VCaP (cell line): ENCODE results near the gene SYNM.

Source experiments
- H3K27ac ChIP-seq: fragments of 450-650 bp; 2 replicates; pipeline ENCODE4 v1.5.1; 2017
- CTCF ChIP-seq: fragments of 450-650 bp; conservative IDR thresholded peaks from 2 replicates; pipeline ENCODE4 v1.5.1; 2017; ENCODE audit warnings: mild to moderate bottlenecking, moderate library complexity

The SYNM gene

DNA sequence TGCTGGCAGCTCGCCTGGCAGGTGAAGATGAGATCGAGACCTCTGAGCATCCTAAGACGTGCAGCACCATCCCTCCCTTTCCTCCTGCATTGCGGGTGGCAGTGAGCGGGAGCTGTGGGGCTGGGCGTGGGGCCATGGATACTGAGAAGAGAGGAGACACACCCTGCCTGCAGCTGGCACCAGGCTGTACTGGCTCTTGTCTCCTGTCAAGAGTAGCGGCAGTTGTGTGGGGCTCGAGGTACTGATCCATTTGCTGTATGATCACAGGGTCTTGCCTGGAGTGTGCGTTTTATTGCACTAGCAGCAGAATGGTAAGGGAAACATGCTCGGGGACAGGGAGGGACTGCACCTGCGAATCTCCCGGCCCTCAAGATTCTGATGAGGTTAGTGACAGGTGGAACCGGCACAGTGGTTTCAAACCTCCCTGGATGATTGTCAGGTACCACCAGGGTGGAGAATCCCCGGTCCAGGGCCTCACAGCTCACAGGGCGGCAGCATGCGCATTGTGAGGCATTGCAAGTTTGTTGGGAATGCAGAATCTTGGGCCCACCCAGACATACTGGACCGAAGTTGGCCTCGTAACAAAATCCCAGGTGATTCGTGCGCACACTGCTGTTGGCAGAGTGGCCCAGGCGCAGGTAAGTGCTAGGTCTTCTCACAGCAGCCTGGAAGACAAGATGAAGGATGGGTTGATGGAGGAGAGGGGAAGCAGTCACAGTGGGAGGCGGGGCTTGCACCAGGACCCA, 14.1 kb downstream of the SYNM start:
- no peak for TF ChIP-seq CTCF
- no peak overlapping the region for H3K27ac ChIP-seq

DNA sequence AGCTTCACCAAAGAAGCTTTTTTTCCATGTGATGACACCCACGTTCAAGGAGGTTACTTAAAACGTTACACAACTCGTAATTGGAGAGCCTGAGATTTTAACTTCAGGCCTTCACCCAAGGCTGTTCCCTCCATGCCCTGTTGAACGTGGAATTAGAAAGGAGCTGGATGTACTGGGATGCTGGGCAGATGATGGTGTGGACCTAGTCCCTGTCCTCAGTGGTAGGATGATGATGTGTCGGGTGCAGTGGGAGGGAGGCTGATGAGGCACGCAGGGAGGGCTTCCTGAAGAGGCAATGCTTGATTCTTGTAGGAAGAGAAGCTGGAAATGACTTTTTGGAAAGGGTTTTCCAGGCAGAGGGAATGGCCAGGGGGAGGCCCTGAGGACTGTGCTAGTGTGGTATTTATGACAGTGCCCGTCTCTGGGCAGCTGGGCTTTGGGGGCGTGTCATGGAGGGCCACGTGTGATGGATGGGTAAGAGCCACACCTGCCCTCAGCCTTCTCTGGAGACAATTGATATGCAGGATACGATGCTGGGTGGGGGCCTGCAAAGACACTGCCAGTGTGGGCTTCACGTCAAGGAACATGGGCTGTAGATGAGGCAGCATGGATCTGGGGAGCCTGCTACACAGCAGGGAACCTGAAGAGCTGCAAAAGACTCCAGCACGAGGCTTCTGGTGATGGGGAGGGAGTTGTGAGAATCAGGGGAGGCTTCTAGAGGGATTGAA, 15.3 kb downstream of the SYNM start:
- no peak overlapping the region for H3K27ac ChIP-seq
- TF ChIP-seq CTCF, result no peak

DNA sequence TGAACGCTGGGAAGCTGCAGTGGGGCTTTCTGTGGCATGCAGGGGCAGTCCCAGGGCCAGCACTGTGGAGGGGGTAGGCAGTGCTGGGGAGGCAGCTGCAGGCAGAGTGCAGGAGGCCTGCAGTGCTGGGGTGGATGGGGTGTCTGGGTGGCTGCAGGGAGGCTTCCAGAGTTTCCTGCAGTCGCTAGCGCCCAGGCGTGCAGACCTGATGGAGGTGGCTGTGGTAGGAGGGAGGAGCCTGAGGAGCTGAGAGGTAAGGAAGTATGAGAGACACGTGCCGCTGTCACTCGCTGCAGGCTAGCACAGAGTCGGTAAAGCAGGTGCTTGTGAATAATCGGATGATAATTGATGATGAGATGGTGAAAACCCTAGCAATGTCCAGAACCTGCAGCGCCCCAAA, 16.3 kb downstream of the SYNM start:
- no peak for TF ChIP-seq CTCF
- no peak overlapping the region; the same call in 1 of the 2 replicates for H3K27ac ChIP-seq

DNA sequence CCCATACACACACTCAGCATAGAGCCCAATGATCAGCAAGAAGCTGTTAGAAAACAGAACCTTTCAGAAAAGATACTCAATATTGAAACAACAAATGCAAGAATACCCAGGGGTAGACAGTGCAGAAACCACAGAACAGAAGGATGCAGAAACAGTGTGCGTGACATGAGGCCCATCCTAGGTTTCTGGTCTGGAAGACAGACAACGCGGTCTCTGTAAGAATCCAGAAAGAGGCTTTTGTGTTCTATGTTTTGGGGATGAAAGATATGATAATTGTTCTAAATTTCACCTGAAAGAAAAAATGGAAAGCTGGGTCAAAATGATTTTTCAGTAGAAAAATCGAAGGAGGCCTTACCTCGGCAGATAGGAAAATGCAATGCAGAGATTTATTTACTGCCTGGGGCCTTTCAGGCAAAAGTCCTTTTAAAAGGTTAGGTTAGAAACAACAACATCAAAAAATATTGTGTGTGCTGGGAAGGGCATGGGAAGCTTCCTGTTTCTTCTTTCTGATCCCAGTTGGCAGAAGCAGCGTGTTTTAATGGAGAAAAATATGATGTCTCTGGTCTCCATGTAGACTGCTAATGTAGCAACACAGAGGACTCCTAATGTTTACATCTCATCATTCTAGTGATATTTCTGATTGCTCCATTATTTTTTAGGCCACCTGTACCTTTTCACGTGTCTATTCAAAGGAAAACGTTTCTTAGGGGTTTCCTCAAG, 17.0 kb downstream of the SYNM start:
- H3K27ac ChIP-seq, result no peak overlapping the region; the same call in 1 of the 2 replicates
- TF ChIP-seq CTCF, result no peak

GRCh38 chr15:99122831-99123712, 18.2 kb downstream of the SYNM start:
- no peak for TF ChIP-seq CTCF
- peak overlapping the region; percentile 48 for H3K27ac ChIP-seq

- TF ChIP-seq CTCF, result no peak
- H3K27ac ChIP-seq, result peak overlapping the region; percentile 48
Measured at GRCh38 chr15:99123713-99124451, 19.0 kb downstream of the SYNM start.
